Sigmoid colon (tissue), 7 donors: Measurements from ENCODE around the gene RNU1-3. TPM values are rescaled to one million over a fixed set of nuclear protein-coding genes. Genes with fewer than 3 reads are reported as not detected.
"Not testable (repeated sequence)": the region's sequence is repeated elsewhere in the genome, so short reads cannot be mapped to it uniquely, and the experiment has no call there.

Experiments used
- DNase-seq: peaks from one replicate; pipeline ENCODE4 v3.0.0-alpha.2; 2019
- H3K27ac ChIP-seq, 4 donors: fragments of 200-600 bp; sonication (generic); one replicate each; pipeline ENCODE4 v1.5.1; 2016 to 2019; ENCODE audit warnings: mild to moderate bottlenecking in 1 of 4
- H3K27me3 ChIP-seq, 3 donors: fragments of 200-600 bp; sonication (generic); one replicate each; pipeline ENCODE4 v1.5.1; 2019; ENCODE audit warnings: mild to moderate bottlenecking in 1 of 3
- H3K36me3 ChIP-seq, 4 donors: fragments of 200-600 bp; sonication (generic); one replicate each; pipeline ENCODE4 v1.5.1; 2016 to 2019
- H3K4me1 ChIP-seq, 4 donors: fragments of 200-600 bp; sonication (generic); one replicate each; pipeline ENCODE4 v1.5.1; 2017 to 2019
- H3K4me3 ChIP-seq, 4 donors: fragments of 200-600 bp; sonication (generic); one replicate each; pipeline ENCODE4 v1.5.1; 2017 to 2019; ENCODE audit warnings: mild to moderate bottlenecking in 2 of 4, moderate library complexity in 1 of 4
- H3K9me3 ChIP-seq, 4 donors: fragments of 200-600 bp in 3 of 4; sonication (generic) in 3 of 4; one replicate each; pipeline versions ENCODE4 v1.5.1 to v1.6.1; 2013 to 2019
- EP300 ChIP-seq, 4 donors: sonication (generic); formaldehyde crosslinking; IDR thresholded peaks; one replicate each; pipeline ENCODE4 v1.6.1; 2017; ENCODE audit warnings: antibody characterized with exemption in 4 of 4
- POLR2A ChIP-seq, 2 donors: fragments of 450-650 bp; IDR thresholded peaks; one replicate each; pipeline ENCODE4 v1.6.1; 2016; ENCODE audit warnings: antibody characterized with exemption in 2 of 2, mild to moderate bottlenecking in 2 of 2, moderate library complexity in 2 of 2
- POLR2AphosphoS5 ChIP-seq, 4 donors: sonication (generic); formaldehyde crosslinking; IDR thresholded peaks; one replicate each; pipeline ENCODE4 v1.6.1; 2017; ENCODE audit warnings: antibody characterized with exemption in 4 of 4
- WGBS, 2 donors: extraction: QIAGEN DNeasy Blood & Tissue Kit; methylation state at CpG; one replicate each; pipeline ENCODE4 v1.1.7; 2013; 5-methylcytosine and 5-hydroxymethylcytosine counted together
- intact Hi-C: fragments of 100-400 bp; cut with DNase I; formaldehyde crosslinking; loops from one replicate; pipeline ENCODE4 v1.15.1; 2023
- polyA plus RNA-seq, 3 donors: library from polyadenylated mRNA; stranded (reverse); fragments of 200-250 nt; gene quantifications; one replicate each; pipeline ENCODE4 v1.2.3, GENCODE V29; 2013
- total RNA-seq, 4 donors: library from RNA; depleted of rRNA; stranded (reverse); fragments of >200 nt; gene quantifications; one replicate each; pipeline ENCODE4 v1.1.0, GENCODE V29; 2016
- TF ChIP-seq, protein P1 (sequence below), 4 experiments: fragments of 450-650 bp in 3 of 4; fragments of 200-600 bp in 1 of 4; IDR thresholded peaks; one replicate each; pipeline ENCODE4 v1.5.1; 2016 to 2019; ENCODE audit warnings: antibody characterized with exemption in 4 of 4, mild to moderate bottlenecking in 3 of 4, moderate library complexity in 2 of 4
- donor health status: healthy with polysubstance abuse.
- donor health status: Bipolar disorder and iron deficiency.
- donor health status: healthy.

Gene RNU1-3
- total and polyA plus RNA-seq, 7 donors: under 0.01 TPM; not detected in 3

GRCh38 chr1:16684738-16685337 lies 18.1 kb upstream of the RNU1-3 start:
- peaks cover 0 to 13% (median 0%) of the 10 kb centered on the region in 3 donors for H3K27me3 ChIP-seq
- H3K9me3 ChIP-seq, H3K36me3 ChIP-seq, H3K4me3 ChIP-seq, intact Hi-C loops, H3K27ac ChIP-seq, DNase-seq, H3K4me1 ChIP-seq: not testable (repeated sequence)
- 0% methylated on average over 2 of the region's 4 CpGs; no CpG with 5 or more reads in 1 of the 2 donors for WGBS, 2 donors
- TF ChIP-seq, protein P1, sequence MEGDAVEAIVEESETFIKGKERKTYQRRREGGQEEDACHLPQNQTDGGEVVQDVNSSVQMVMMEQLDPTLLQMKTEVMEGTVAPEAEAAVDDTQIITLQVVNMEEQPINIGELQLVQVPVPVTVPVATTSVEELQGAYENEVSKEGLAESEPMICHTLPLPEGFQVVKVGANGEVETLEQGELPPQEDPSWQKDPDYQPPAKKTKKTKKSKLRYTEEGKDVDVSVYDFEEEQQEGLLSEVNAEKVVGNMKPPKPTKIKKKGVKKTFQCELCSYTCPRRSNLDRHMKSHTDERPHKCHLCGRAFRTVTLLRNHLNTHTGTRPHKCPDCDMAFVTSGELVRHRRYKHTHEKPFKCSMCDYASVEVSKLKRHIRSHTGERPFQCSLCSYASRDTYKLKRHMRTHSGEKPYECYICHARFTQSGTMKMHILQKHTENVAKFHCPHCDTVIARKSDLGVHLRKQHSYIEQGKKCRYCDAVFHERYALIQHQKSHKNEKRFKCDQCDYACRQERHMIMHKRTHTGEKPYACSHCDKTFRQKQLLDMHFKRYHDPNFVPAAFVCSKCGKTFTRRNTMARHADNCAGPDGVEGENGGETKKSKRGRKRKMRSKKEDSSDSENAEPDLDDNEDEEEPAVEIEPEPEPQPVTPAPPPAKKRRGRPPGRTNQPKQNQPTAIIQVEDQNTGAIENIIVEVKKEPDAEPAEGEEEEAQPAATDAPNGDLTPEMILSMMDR (IDR thresholded peaks at IDR 0.05): peak in 1 of 4 experiments; percentile 66

DNA sequence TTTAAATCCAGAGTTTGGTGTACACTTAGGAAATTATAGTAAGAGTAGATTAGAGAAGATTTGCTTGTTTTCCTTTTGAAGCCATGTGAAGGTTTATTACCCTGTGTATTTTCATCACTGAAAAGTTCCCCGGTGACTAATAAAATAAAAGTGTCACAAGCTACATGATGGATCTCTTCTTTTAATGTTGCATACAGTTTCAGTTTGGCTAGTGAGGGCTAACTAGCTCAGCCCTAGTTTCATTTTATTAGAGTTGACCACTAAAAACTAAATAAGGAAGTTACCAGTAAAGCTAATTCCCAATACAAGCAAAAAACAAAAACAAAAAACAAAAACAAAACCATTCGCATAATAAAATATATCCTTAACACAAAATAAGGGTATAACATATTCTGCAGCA lies 17.4 kb upstream of the RNU1-3 start:
- H3K36me3 ChIP-seq, DNase-seq, H3K9me3 ChIP-seq, H3K4me1 ChIP-seq, H3K27ac ChIP-seq, intact Hi-C loops, H3K4me3 ChIP-seq: not testable (repeated sequence)
- H3K27me3 ChIP-seq: peaks cover 0 to 13% (median 0%) of the 10 kb centered on the region in 3 donors
- 0 to 36% methylated on average over 1 of the region's 2 CpGs for WGBS, 2 donors

- H3K4me3 ChIP-seq, H3K9me3 ChIP-seq, H3K27ac ChIP-seq, DNase-seq, H3K36me3 ChIP-seq, intact Hi-C loops, H3K4me1 ChIP-seq: not testable (repeated sequence)
- H3K27me3 ChIP-seq: peaks cover 0 to 13% (median 0%) of the 10 kb centered on the region in 3 donors
Observed at GRCh38 chr1:16682803-16683202, 16.1 kb upstream of the RNU1-3 start.

DNA sequence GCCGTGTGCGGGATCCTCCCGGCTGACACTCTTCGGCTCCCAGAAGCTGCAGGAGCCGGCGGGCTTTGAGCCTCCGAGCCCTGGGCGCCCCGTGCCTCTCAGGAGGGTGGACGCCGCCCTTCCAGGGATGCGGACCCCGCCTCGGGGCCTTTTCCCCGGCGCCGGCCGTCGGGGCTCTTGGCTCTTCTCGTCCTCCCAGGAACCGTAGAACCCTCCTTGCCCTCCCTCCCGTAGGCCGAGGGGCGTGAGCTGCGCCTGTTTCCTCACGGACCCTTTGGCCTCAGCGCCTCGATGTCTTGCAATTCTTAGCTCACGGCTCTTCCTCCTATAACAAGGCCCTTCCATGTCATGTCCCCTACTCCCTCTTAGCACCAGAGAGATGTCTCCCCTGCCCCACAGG lies 13.6 kb upstream of the RNU1-3 start:
- DNase-seq, H3K27me3 ChIP-seq, H3K9me3 ChIP-seq, H3K4me3 ChIP-seq, H3K36me3 ChIP-seq, H3K27ac ChIP-seq, intact Hi-C loops, H3K4me1 ChIP-seq: not testable (repeated sequence)
- 41 to 70% methylated on average over 18 of the region's 29 CpGs for WGBS, 2 donors

DNA sequence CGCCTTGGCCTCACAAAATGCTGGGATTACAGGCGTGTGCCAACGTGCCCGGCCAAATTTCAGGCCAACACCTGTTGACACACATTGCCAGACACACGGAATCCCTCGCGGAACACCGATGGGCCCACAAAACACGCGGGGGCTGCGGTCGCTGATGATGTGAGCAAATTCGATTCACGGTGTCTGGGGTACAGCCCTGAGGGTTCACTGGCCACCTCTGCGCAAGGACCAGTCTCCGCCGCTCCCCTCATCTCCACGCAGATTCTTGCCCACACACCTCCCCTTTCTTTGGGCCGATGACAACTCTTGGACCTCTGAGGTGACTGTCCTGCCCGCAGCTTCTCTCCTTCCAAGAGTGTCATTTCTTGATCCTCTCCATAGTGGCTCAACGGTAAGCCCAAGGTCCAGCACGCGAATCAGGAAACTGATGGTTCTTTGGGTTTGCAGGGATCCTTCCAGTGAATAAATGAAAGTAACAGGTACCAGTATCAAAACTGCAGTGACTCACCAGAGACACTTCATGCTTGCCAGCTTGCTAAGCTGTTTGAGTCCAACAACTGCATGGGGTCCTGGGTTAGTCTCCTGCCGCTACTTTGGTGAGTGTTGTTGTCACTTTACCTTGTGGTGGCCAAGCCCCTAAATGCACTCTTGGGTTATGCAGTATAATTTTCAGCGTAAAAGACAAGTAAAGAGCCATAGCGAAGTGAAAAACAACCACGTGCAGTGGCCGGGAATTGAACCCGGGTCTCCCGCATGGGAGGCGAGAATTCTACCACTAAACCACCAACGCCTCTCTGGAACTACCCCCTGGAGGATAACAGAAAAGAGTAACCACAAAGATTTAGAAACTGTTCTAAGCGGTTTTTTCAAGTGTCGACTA lies 11.0 kb upstream of the RNU1-3 start:
- 68 to 71% methylated on average over 34 of the region's 34 CpGs for WGBS, 2 donors
- no peak overlapping the region for H3K27ac ChIP-seq
- H3K27me3 ChIP-seq: peaks cover 0 to 4% (median 0%) of the 10 kb centered on the region in 3 donors
- H3K4me3 ChIP-seq: no peak overlapping the region
- intact Hi-C loops: no loop called here
- H3K36me3 ChIP-seq: no peaks in the 10 kb centered on the region
- no peaks in the 10 kb centered on the region for H3K9me3 ChIP-seq
- TF ChIP-seq EP300 (IDR thresholded peaks at IDR 0.05): no peak
- no peak for TF ChIP-seq POLR2A (IDR thresholded peaks at IDR 0.05)
- TF ChIP-seq, protein P1 (IDR thresholded peaks at IDR 0.05): no peak
- TF ChIP-seq POLR2AphosphoS5 (IDR thresholded peaks at IDR 0.05): no peak
- no peak for DNase-seq
- H3K4me1 ChIP-seq: no peaks in the 10 kb centered on the region

GRCh38 chr1:16676661-16677523 lies 10.1 kb upstream of the RNU1-3 start:
- WGBS, 2 donors: 59 to 85% methylated on average over 22 of the region's 22 CpGs
- H3K9me3 ChIP-seq, H3K36me3 ChIP-seq, H3K27me3 ChIP-seq, intact Hi-C loops, H3K4me1 ChIP-seq, DNase-seq, H3K4me3 ChIP-seq, H3K27ac ChIP-seq: not testable (repeated sequence)

- intact Hi-C loops, H3K9me3 ChIP-seq, H3K27ac ChIP-seq, H3K27me3 ChIP-seq, H3K4me1 ChIP-seq, DNase-seq, H3K36me3 ChIP-seq, H3K4me3 ChIP-seq: not testable (repeated sequence)
- WGBS, 2 donors: no CpG with 5 or more reads among the region's 2 CpGs
Observed at GRCh38 chr1:16675118-16675510, 8.4 kb upstream of the RNU1-3 start.

DNA sequence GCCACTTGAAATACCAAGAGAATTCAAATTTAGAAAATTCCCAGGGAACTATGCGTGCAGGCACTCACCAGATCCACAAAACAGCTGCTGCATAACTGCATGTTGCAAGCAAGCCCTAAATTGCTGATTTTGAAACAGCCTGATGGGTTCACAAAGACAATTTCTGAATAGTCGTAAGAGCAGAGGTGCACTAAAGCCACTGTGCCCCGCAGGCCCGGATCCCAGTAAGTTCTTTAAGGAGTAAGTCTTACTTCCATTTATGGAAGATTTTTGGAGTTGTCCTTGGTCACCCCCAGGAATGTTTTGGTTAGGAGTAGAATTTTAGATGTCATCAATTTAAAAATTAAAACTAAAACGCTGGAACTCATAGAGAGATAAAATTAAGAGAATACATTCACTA lies 7.2 kb upstream of the RNU1-3 start:
- H3K4me1 ChIP-seq, H3K4me3 ChIP-seq, H3K27ac ChIP-seq, H3K36me3 ChIP-seq, DNase-seq, intact Hi-C loops, H3K9me3 ChIP-seq, H3K27me3 ChIP-seq: not testable (repeated sequence)
- 50 to 51% methylated on average over 4 of the region's 5 CpGs for WGBS, 2 donors

- H3K27me3 ChIP-seq, H3K27ac ChIP-seq, DNase-seq, H3K4me1 ChIP-seq, H3K4me3 ChIP-seq, H3K36me3 ChIP-seq, H3K9me3 ChIP-seq, intact Hi-C loops: not testable (repeated sequence)
- no CpG with 5 or more reads among the region's 11 CpGs for WGBS, 2 donors
Observed at GRCh38 chr1:16665836-16666235, 912 bp downstream of the RNU1-3 start.

GRCh38 chr1:16658234-16658633 lies 8.5 kb downstream of the RNU1-3 start:
- H3K4me3 ChIP-seq, H3K27me3 ChIP-seq, H3K36me3 ChIP-seq, H3K27ac ChIP-seq, H3K9me3 ChIP-seq, DNase-seq, H3K4me1 ChIP-seq, intact Hi-C loops: not testable (repeated sequence)
- WGBS, 2 donors: 94 to 95% methylated on average over 17 of the region's 32 CpGs
